GM10266 (cell line): ENCODE data around the gene BIRC5.

Experiments used
- DNase-seq: peaks from one replicate; pipeline ENCODE4 v3.0.0; 2012; ENCODE audit errors: extremely low spot score
- CTCF ChIP-seq: IDR thresholded peaks from 2 replicates; pipeline ENCODE4 v1.5.1; 2012; ENCODE audit warnings: mild to moderate bottlenecking, low read depth; ENCODE audit not compliant: control insufficient read depth, insufficient read depth; ENCODE audit errors: missing control alignments

Gene BIRC5

GRCh38 chr17:78179372-78179771 is 34.7 kb upstream of the BIRC5 start:
- no peak for TF ChIP-seq CTCF
- DNase-seq, result no peak

GRCh38 chr17:78180083-78180482 is 34.0 kb upstream of the BIRC5 start:
- no peak for TF ChIP-seq CTCF
- DNase-seq, result no peak

- DNase-seq, result no peak
- TF ChIP-seq CTCF, result no peak
Measured at GRCh38 chr17:78180508-78180907, 33.5 kb upstream of the BIRC5 start.

GRCh38 chr17:78182504-78182903 is 31.5 kb upstream of the BIRC5 start:
- TF ChIP-seq CTCF, result no peak
- no peak for DNase-seq

- DNase-seq, result no peak
- TF ChIP-seq CTCF, result no peak
Measured at GRCh38 chr17:78183916-78184315, 30.1 kb upstream of the BIRC5 start.

GRCh38 chr17:78184351-78184750 is 29.7 kb upstream of the BIRC5 start:
- no peak for DNase-seq
- TF ChIP-seq CTCF, result no peak

- DNase-seq, result no peak
Measured at GRCh38 chr17:78184868-78185267, 29.2 kb upstream of the BIRC5 start.

More at GRCh38 chr17:78184868-78185267, 29.2 kb upstream of the BIRC5 start:
- no peak for TF ChIP-seq CTCF
